LHCN-M2 (cell line): ENCODE results near the gene IL1B. TPM values are rescaled to one million over a fixed set of nuclear protein-coding genes. Genes with fewer than 3 reads are reported as not detected.

ENCODE experiments used
- DNase-seq: peaks from one replicate; pipeline ENCODE4 v3.0.0-alpha.2; 2012; ENCODE audit warnings: low read depth
- total RNA-seq: library from RNA; depleted of rRNA; stranded (reverse); fragments of >200 nt; gene quantifications from 2 replicates; pipeline ENCODE4 v1.2.3, GENCODE V29; 2014; rRNA removed

IL1B gene
- total RNA-seq, 1 experiment from 2014 or later, result 0.86 TPM

DNA sequence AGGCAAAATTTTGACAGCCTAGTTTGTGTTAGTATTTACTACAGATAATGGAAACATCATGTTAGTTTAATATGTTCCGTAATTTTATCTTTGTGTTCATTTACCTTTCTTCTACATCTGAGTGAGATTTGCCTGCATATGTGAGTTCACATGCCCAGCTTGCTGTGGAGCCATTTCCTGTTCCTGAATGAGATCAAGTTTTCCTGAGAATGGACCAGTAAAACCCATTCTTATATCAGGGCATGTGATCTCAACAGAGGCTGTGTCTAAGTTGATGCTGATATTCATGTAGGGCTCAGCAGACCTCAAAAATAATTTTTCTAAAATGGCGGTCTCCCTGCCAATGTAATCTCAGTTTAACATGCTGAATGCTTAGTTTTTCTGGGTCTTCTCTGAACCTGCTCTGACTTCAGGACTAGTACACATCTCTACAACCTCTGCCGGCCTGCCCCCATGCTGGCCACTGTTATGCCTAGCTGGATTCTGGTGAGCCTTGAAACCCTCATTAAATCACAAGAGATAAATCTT, 53.3 kb downstream of the IL1B start:
- no peak for DNase-seq

DNA sequence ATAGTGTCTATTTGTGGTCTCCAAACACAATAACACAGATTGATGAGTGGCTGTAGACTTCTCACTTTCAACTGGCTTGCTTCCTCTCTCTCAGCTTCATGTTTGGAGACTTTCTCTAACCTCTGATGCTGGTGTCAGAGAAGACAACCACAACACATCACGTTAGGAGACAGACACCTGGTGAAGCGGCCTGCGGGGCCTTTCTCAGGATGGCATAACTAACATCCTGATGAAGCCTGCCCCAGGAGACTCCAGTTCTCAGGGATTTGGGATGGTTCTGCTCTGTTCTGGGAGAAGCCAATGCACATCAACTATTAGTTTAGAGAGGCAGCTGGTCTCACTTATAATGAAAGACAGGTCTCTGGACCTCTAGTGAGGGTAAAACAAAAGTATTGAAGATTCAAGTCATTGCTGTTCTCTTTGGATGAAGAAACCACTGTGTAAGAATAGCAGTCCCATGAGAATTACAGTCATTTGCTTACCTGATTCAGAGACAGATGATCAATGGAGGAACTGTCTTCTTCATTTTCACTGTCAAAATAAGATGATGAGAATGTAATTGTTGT, 54.3 kb downstream of the IL1B start:
- DNase-seq, result no peak

Other genes with a start within 250 kb of the IL1B start
- gene SLC20A1, start 190.8 kb downstream of the IL1B start, total RNA-seq, result 172 and 186 TPM in 2 replicates
- not detected in 2 replicates for gene NT5DC4, start 115.8 kb downstream of the IL1B start, total RNA-seq
- gene CKAP2L, start 72.2 kb downstream of the IL1B start, total RNA-seq, result 23.9 and 33.2 TPM in 2 replicates
- not detected in 2 replicates for gene IL1A, start 52.3 kb downstream of the IL1B start, total RNA-seq
- 0.75 TPM in 1 of 2 replicates, not detected in the other for gene IL37, start 74.4 kb upstream of the IL1B start, total RNA-seq
- not detected in 2 replicates for gene IL36G, start 141.2 kb upstream of the IL1B start, total RNA-seq
- not detected in 2 replicates for gene IL36A, start 168.7 kb upstream of the IL1B start, total RNA-seq
- gene IL36B, start 216.1 kb upstream of the IL1B start, total RNA-seq, result not detected in 2 replicates
- gene IL36RN, start 222.4 kb upstream of the IL1B start, total RNA-seq, result not detected in 2 replicates
- not detected in 2 replicates for gene IL1F10, start 231.2 kb upstream of the IL1B start, total RNA-seq